Fibroblast of villous mesenchyme (primary cell): ENCODE data around the gene SHBG. TPM values are rescaled to one million over a fixed set of nuclear protein-coding genes. Genes with fewer than 3 reads are reported as not detected.

Source experiments
- DNase-seq: peaks from one replicate; pipeline ENCODE4 v3.0.0-alpha.2; 2010; ENCODE audit warnings: low read depth
- H3K4me3 ChIP-seq: 2 replicates; pipeline ENCODE4 v1.5.1; 2011; ENCODE audit warnings: low read depth, mild to moderate bottlenecking, low read length
- total RNA-seq: library from RNA; depleted of rRNA; stranded (reverse); fragments of >200 nt; gene quantifications from 2 replicates; pipeline ENCODE4 v1.2.3, GENCODE V29; 2012
- TF ChIP-seq, protein P1 (sequence below): IDR thresholded peaks from 2 replicates; pipeline ENCODE4 v1.5.1; 2012; ENCODE audit warnings: low read depth, mild to moderate bottlenecking, low read length; ENCODE audit not compliant: insufficient read depth

The SHBG gene
- total RNA-seq, 1 donor: 0.86 TPM

GRCh38 chr17:7587420-7588151 is 42.3 kb upstream of the SHBG start:
- H3K4me3 ChIP-seq: no peak overlapping the region
- peak; percentile 73 for DNase-seq
- TF ChIP-seq, protein P1, sequence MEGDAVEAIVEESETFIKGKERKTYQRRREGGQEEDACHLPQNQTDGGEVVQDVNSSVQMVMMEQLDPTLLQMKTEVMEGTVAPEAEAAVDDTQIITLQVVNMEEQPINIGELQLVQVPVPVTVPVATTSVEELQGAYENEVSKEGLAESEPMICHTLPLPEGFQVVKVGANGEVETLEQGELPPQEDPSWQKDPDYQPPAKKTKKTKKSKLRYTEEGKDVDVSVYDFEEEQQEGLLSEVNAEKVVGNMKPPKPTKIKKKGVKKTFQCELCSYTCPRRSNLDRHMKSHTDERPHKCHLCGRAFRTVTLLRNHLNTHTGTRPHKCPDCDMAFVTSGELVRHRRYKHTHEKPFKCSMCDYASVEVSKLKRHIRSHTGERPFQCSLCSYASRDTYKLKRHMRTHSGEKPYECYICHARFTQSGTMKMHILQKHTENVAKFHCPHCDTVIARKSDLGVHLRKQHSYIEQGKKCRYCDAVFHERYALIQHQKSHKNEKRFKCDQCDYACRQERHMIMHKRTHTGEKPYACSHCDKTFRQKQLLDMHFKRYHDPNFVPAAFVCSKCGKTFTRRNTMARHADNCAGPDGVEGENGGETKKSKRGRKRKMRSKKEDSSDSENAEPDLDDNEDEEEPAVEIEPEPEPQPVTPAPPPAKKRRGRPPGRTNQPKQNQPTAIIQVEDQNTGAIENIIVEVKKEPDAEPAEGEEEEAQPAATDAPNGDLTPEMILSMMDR: no peak

DNA sequence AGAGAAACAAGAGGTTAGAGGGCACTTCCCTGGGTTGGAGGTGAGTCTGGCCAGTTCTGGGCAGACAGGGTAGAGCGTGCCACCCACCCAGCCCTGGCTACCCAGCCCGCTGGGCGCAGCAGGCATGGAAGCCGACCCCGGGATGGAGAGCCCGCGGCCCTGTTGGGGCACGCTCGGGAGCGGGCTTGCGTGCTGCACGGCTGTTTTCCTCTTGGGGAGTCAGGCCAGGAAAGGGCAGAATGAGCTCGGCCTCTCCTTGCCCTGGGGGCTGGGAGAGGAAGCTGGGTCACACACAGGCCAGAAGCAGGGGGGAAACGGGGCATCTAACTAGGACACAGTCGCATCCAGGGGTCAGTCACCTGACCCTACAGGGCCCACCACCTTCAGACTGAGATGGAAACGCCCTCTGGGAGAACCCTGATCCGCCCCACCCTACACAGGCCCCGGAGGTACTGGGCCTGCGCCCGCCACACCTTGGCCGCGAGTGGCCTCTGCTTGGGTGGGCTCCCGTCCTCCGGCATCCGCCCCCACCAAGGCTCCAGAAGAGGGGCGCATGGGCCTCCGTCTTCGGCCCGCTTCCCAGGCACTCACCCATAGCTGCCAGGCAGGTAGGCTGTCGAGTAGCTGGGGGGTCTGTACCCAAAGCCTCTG is 41.3 kb upstream of the SHBG start:
- TF ChIP-seq, protein P1: no peak
- peak overlapping the region; percentile 9 for H3K4me3 ChIP-seq
- no peak for DNase-seq

GRCh38 chr17:7589204-7589868 is 40.6 kb upstream of the SHBG start:
- H3K4me3 ChIP-seq: peak overlapping the region; percentile 9
- TF ChIP-seq, protein P1: peak; percentile 84
- peak; percentile 83 for DNase-seq

- TF ChIP-seq, protein P1: no peak
- DNase-seq: no peak
- H3K4me3 ChIP-seq: peak within 1 kb of the TSS; percentile 9
Observed at GRCh38 chr17:7589891-7590691, 39.8 kb upstream of the SHBG start, which contains the start of gene SOX15. Gene SOX15 (minus strand): TSS chr17:7590094. CDS start chr17:7589676, 418 bp downstream.

DNA sequence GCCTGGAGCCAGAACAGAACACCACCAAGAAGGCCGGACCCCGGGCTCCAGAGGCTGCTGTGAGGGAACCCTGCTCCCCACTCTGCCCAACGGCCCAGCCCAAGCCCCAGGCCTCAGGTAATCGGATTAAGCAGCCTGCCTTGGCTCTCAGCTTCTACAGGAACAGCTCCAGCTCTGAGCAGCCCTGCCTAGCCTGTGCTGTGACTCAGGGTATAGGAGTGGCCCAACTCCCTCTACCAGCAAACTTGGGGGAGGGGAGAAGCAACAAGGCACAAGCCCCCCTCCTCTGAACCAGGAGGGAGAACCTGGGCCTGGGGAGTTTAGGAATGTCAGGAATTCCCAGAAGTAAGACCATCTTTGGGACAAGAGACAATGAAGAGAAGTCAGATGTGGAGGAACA is 39.2 kb upstream of the SHBG start:
- H3K4me3 ChIP-seq: no peak overlapping the region
- peak; percentile 34 for DNase-seq
- TF ChIP-seq, protein P1: no peak

DNA sequence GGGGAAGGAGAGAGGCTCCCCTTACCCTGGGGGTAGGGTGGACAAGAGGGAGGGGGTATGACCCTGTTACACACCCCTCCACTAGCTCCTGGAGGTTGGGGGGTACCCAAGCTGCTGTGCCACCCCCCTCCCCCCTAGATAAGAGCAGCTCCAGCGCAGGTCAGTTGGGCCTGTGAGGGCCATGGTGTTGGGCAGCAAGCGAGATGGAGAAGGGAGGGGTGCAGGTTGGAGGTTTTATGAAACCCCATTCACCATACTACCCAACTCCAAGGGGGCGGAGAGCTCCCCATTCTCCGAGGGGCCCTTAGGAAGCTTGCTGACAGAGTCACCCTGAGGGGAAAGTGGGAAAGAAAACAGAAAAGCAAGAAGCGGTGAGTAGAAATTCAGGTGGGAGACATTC is 38.3 kb upstream of the SHBG start:
- DNase-seq: no peak
- TF ChIP-seq, protein P1: no peak
- no peak overlapping the region for H3K4me3 ChIP-seq
